Measurements from ENCODE around the gene P3H4. TPM values are rescaled to one million over a fixed set of nuclear protein-coding genes. Genes with fewer than 3 reads are reported as not detected.

P3H4 gene
- total and polyA plus RNA-seq, 8 donors, result 19.1 to 47.1 (median 31.0) TPM

- DNase-seq, result peak; percentile 51 to 90 (median 79)
- peak; percentile 63 for ATAC-seq
- H3K9me3 ChIP-seq, result no peaks in the 10 kb centered on the region
- peaks cover 0 to 36% of the 10 kb centered on the region in 2 donors for H3K36me3 ChIP-seq
- peaks cover 37 to 67% of the 10 kb centered on the region in 2 donors for H3K4me1 ChIP-seq
- intact Hi-C loops (cut with DNase I), result no loop called here
- H3K27ac ChIP-seq, result peak overlapping the region; percentile 47 to 79
- no peak overlapping the region for H3K4me3 ChIP-seq
- TF ChIP-seq, protein P1, sequence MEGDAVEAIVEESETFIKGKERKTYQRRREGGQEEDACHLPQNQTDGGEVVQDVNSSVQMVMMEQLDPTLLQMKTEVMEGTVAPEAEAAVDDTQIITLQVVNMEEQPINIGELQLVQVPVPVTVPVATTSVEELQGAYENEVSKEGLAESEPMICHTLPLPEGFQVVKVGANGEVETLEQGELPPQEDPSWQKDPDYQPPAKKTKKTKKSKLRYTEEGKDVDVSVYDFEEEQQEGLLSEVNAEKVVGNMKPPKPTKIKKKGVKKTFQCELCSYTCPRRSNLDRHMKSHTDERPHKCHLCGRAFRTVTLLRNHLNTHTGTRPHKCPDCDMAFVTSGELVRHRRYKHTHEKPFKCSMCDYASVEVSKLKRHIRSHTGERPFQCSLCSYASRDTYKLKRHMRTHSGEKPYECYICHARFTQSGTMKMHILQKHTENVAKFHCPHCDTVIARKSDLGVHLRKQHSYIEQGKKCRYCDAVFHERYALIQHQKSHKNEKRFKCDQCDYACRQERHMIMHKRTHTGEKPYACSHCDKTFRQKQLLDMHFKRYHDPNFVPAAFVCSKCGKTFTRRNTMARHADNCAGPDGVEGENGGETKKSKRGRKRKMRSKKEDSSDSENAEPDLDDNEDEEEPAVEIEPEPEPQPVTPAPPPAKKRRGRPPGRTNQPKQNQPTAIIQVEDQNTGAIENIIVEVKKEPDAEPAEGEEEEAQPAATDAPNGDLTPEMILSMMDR (IDR thresholded peaks at IDR 0.05), result no peak
- H3K27me3 ChIP-seq, result no peaks in the 10 kb centered on the region
Measured at GRCh38 chr17:41773190-41773588, 38.6 kb downstream of the P3H4 start.

DNA sequence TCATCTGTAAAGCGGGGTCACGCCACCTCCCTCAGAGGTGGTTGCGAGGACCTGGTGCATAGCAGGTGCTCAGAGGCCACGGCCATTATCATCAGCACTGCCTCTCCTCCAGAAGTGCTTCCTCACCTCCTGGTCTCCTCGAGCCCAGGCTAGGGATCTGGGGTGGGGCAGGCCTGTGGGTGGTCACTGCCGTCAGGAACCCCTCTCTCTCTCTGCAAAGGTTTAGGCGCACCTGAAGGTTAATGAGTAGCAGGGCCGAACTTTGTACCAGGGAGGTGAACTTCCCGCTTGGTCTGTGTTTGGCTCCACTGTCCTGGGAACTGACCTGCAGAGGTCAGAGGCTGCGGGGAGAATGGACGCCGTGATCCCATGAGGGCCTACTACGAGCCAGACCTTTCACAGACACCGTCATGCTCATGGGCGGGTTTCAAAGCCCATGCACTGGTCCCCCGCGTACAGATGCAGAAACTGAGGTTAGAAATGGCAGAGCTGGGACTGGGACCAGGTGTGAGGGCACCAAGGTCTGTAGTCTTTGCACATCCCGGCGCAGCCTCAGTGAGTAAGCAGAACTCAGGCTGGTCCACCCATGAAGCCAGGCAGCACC is 39.1 kb downstream of the P3H4 start:
- peaks cover 0 to 41% of the 10 kb centered on the region in 2 donors for H3K36me3 ChIP-seq
- H3K27me3 ChIP-seq, result no peaks in the 10 kb centered on the region
- intact Hi-C loops (cut with DNase I), result no loop called here
- H3K4me3 ChIP-seq, result no peak overlapping the region
- H3K4me1 ChIP-seq, result peaks cover 32 to 62% of the 10 kb centered on the region in 2 donors
- H3K27ac ChIP-seq, result peak overlapping the region; percentile 47 to 79
- TF ChIP-seq, protein P1 (IDR thresholded peaks at IDR 0.05), result no peak
- DNase-seq, result peak in 1 of 4 donors; percentile 38
- no peak for ATAC-seq
- H3K9me3 ChIP-seq, result no peaks in the 10 kb centered on the region

GRCh38 chr17:41772218-41772585 is 39.5 kb downstream of the P3H4 start:
- peaks cover 28 to 57% of the 10 kb centered on the region in 2 donors for H3K4me1 ChIP-seq
- H3K9me3 ChIP-seq, result no peaks in the 10 kb centered on the region
- DNase-seq (peak in 3 of 4 donors; percentile 69 to 87 (median 77)), ATAC-seq (peak; percentile 85)
- intact Hi-C loops (cut with DNase I), result no loop called here
- no peaks in the 10 kb centered on the region for H3K27me3 ChIP-seq
- H3K4me3 ChIP-seq, result no peak overlapping the region
- TF ChIP-seq, protein P1 (IDR thresholded peaks at IDR 0.05), result no peak
- H3K36me3 ChIP-seq, result peaks cover 0 to 46% of the 10 kb centered on the region in 2 donors
- H3K27ac ChIP-seq, result peak overlapping the region; percentile 47 to 79

GRCh38 chr17:41771389-41772206 is 40.2 kb downstream of the P3H4 start:
- Histone ChIP-seq H3K4me1 (peaks cover 24 to 51% of the 10 kb centered on the region in 2 donors), H3K27ac (peak overlapping the region in 1 of 2 donors; percentile 79), H3K27me3 (no peaks in the 10 kb centered on the region), H3K9me3 (no peaks in the 10 kb centered on the region), H3K4me3 (no peak overlapping the region), H3K36me3 (peaks cover 0 to 52% of the 10 kb centered on the region in 2 donors)
- DNase-seq, result peak in 1 of 4 donors; percentile 19
- intact Hi-C loops (cut with DNase I), result no loop called here
- no peak for ATAC-seq
- TF ChIP-seq, protein P1 (IDR thresholded peaks at IDR 0.05), result no peak

GRCh38 chr17:41769985-41770384 is 41.8 kb downstream of the P3H4 start:
- no peak overlapping the region for H3K4me3 ChIP-seq
- DNase-seq (no peak), ATAC-seq (no peak)
- H3K27me3 ChIP-seq, result no peaks in the 10 kb centered on the region
- TF ChIP-seq, protein P1 (IDR thresholded peaks at IDR 0.05), result no peak
- peaks cover 16 to 35% of the 10 kb centered on the region in 2 donors for H3K4me1 ChIP-seq
- intact Hi-C loops (cut with DNase I), result no loop called here
- H3K36me3 ChIP-seq, result peaks cover 0 to 68% of the 10 kb centered on the region in 2 donors
- H3K27ac ChIP-seq, result no peak overlapping the region
- H3K9me3 ChIP-seq, result no peaks in the 10 kb centered on the region

Data from left lung (tissue), 10 donors.